H9 (cell line): ENCODE results near the gene TMEM272. TPM values are rescaled to one million over a fixed set of nuclear protein-coding genes. Genes with fewer than 3 reads are reported as not detected.
A peak's percentile ranks its signal among the peaks of the same experiment; 100 is the strongest.

Source experiments
- DNase-seq: peaks from one replicate; pipeline ENCODE4 v3.0.0-alpha.2; 2017
- H2AFZ ChIP-seq: one replicate; pipeline ENCODE4 v1.6.1; 2013; ENCODE audit warnings: mild to moderate bottlenecking, low read length, control low read depth, moderate library complexity
- H2AK5ac ChIP-seq: 2 replicates; pipeline ENCODE4 v1.6.1; 2013; ENCODE audit warnings: low read length, control low read depth, mixed read lengths; ENCODE audit not compliant: insufficient read length
- H2BK120ac ChIP-seq: one replicate; pipeline ENCODE4 v1.6.1; 2013; ENCODE audit warnings: low read depth, mild to moderate bottlenecking, low read length, control low read depth, inconsistent platforms; ENCODE audit not compliant: poor library complexity, severe bottlenecking
- H2BK12ac ChIP-seq: 2 replicates; pipeline ENCODE4 v1.6.1; 2013; ENCODE audit warnings: low read length, control low read depth, mixed read lengths, low read depth; ENCODE audit not compliant: insufficient read length
- H2BK15ac ChIP-seq: 2 replicates; pipeline ENCODE4 v1.6.1; 2013; ENCODE audit warnings: low read depth, low read length, control low read depth
- H2BK20ac ChIP-seq: one replicate; pipeline ENCODE4 v1.6.1; 2013; ENCODE audit warnings: low read depth, mild to moderate bottlenecking, low read length, control low read depth, inconsistent platforms; ENCODE audit not compliant: poor library complexity, severe bottlenecking
- H2BK5ac ChIP-seq: 2 replicates; pipeline ENCODE4 v1.6.1; 2013; ENCODE audit warnings: low read length, control low read depth, mixed read lengths; ENCODE audit not compliant: insufficient read length
- H3K14ac ChIP-seq: 2 replicates; pipeline ENCODE4 v1.6.1; 2013; ENCODE audit warnings: low read length, control low read depth; ENCODE audit not compliant: insufficient read depth
- H3K18ac ChIP-seq: 2 replicates; pipeline ENCODE4 v1.6.1; 2013; ENCODE audit warnings: low read depth, mild to moderate bottlenecking, mixed read lengths, low read length, control low read depth; ENCODE audit not compliant: insufficient read length
- H3K23ac ChIP-seq: 2 replicates; pipeline ENCODE4 v1.6.1; 2013; ENCODE audit warnings: low read length, control low read depth, mixed read lengths, low read depth; ENCODE audit not compliant: insufficient read length
- H3K23me2 ChIP-seq: 2 replicates; pipeline ENCODE4 v1.6.1; 2013; ENCODE audit warnings: low read depth, mild to moderate bottlenecking, mixed read lengths, low read length, control low read depth; ENCODE audit not compliant: insufficient read length, poor library complexity, severe bottlenecking
- H3K27ac ChIP-seq: 2 replicates; pipeline ENCODE4 v1.5.1; 2013; ENCODE audit warnings: low read length, control low read depth, mixed read lengths, low read depth; ENCODE audit not compliant: insufficient read length
- H3K27me3 ChIP-seq: 2 replicates; pipeline ENCODE4 v1.6.1; 2013; ENCODE audit warnings: low read length, control low read depth, inconsistent platforms; ENCODE audit not compliant: insufficient read depth
- H3K4ac ChIP-seq: 2 replicates; pipeline ENCODE4 v1.6.1; 2013; ENCODE audit warnings: low read depth, mild to moderate bottlenecking, control low read depth, inconsistent platforms, low read length, moderate library complexity
- H3K4me1 ChIP-seq: 2 replicates; pipeline ENCODE4 v1.6.1; 2013; ENCODE audit warnings: low read length, control low read depth, inconsistent platforms; ENCODE audit not compliant: insufficient read depth
- H3K4me2 ChIP-seq: 2 replicates; pipeline ENCODE4 v1.6.1; 2013; ENCODE audit warnings: low read length, control low read depth, mixed read lengths; ENCODE audit not compliant: insufficient read length, insufficient read depth
- H3K56ac ChIP-seq: 2 replicates; pipeline ENCODE4 v1.6.1; 2013; ENCODE audit warnings: low read depth, mild to moderate bottlenecking, mixed read lengths, low read length, control low read depth; ENCODE audit not compliant: insufficient read length
- H3K79me1 ChIP-seq: 2 replicates; pipeline ENCODE4 v1.6.1; 2013; ENCODE audit warnings: low read depth, mild to moderate bottlenecking, moderate library complexity, low read length, control low read depth, inconsistent platforms; ENCODE audit not compliant: insufficient read depth, poor library complexity, severe bottlenecking
- H3K79me2 ChIP-seq: 2 replicates; pipeline ENCODE4 v1.6.1; 2013; ENCODE audit warnings: low read length, control low read depth, inconsistent platforms; ENCODE audit not compliant: insufficient read depth
- H3K9ac ChIP-seq: 2 replicates; pipeline ENCODE4 v1.6.1; 2013; ENCODE audit warnings: low read length, control low read depth, mixed read lengths; ENCODE audit not compliant: insufficient read length; ENCODE audit errors: extremely low read depth
- H3K9me3 ChIP-seq: one replicate; pipeline ENCODE4 v1.6.1; 2013; ENCODE audit warnings: low read depth, low read length, inconsistent platforms; ENCODE audit not compliant: control insufficient read depth
- H3T11ph ChIP-seq: one replicate; pipeline ENCODE4 v1.6.1; 2013; ENCODE audit warnings: mild to moderate bottlenecking, low read length, control low read depth, inconsistent platforms
- H4K20me1 ChIP-seq: one replicate; pipeline ENCODE4 v1.6.1; 2013; ENCODE audit not compliant: control insufficient read depth, insufficient read length, insufficient read depth
- H4K5ac ChIP-seq: 2 replicates; pipeline ENCODE4 v1.6.1; 2013; ENCODE audit warnings: low read depth, mild to moderate bottlenecking, mixed read lengths, low read length, control low read depth; ENCODE audit not compliant: insufficient read length
- H4K8ac ChIP-seq: replicated peaks from 2 replicates; pipeline ENCODE4 v1.6.1; 2013; ENCODE audit warnings: low read length, control low read depth, mixed read lengths, low read depth; ENCODE audit not compliant: insufficient read length
- H4K91ac ChIP-seq: 2 replicates; pipeline ENCODE4 v1.6.1; 2013; ENCODE audit warnings: low read depth, mild to moderate bottlenecking, moderate library complexity, mixed read lengths, low read length, control low read depth; ENCODE audit not compliant: insufficient read length
- H3K27ac Mint-ChIP-seq, 3 experiments: 2 replicates in 2 of 3; 3 replicates in 1 of 3; pipeline ENCODE4 v1.8.0; 2020 to 2021; ENCODE audit warnings: mixed read lengths in 3 of 3, mild to moderate bottlenecking in 1 of 3, moderate library complexity in 1 of 3
- H3K27me3 Mint-ChIP-seq: 2 replicates; pipeline ENCODE4 v1.8.0; 2021; ENCODE audit warnings: low read depth, mild to moderate bottlenecking, moderate library complexity, mixed read lengths
- H3K36me3 Mint-ChIP-seq, 3 experiments: 2 replicates in 2 of 3; 3 replicates in 1 of 3; pipeline ENCODE4 v1.8.0; 2020 to 2021; ENCODE audit warnings: low read depth in 3 of 3, mixed read lengths in 3 of 3; ENCODE audit not compliant: insufficient read depth in 1 of 3
- H3K4me1 Mint-ChIP-seq, 2 experiments: 2 replicates each; pipeline ENCODE4 v1.8.0; 2020; ENCODE audit warnings: mixed read lengths in 2 of 2
- H3K4me3 Mint-ChIP-seq, 2 experiments: 2 replicates in 1 of 2; 3 replicates in 1 of 2; pipeline ENCODE4 v1.8.0; 2020 to 2021; ENCODE audit warnings: mild to moderate bottlenecking in 2 of 2, mixed read lengths in 2 of 2, moderate library complexity in 1 of 2
- H3K9me3 Mint-ChIP-seq, 2 experiments: 2 replicates in 1 of 2; 3 replicates in 1 of 2; pipeline ENCODE4 v1.8.0; 2020; ENCODE audit warnings: mild to moderate bottlenecking in 2 of 2, mixed read lengths in 2 of 2, moderate library complexity in 1 of 2
- CTCF ChIP-seq: fragments of 200-600 bp; sonication (generic); conservative IDR thresholded peaks from 3 replicates; pipeline ENCODE4 v1.8.0; 2021; ENCODE audit warnings: antibody characterized with exemption, mild to moderate bottlenecking
- WGBS: extraction: QIAGEN DNeasy Blood & Tissue Kit; methylation state at CpG from one replicate; pipeline ENCODE4 v1.1.7; 2013; ENCODE audit warnings: missing lambda C conversion rate, low lambda C conversion rate, mixed read lengths; ENCODE audit not compliant: insufficient read length; ENCODE audit errors: extremely low coverage; 5-methylcytosine and 5-hydroxymethylcytosine counted together
- total RNA-seq: library from RNA; stranded (reverse); gene quantifications from 2 replicates; pipeline ENCODE4 v1.2.1, GENCODE V29; 2021

TMEM272 gene
- total RNA-seq, 1 experiment from 2014 or later: not detected

GRCh38 chr13:51818781-51819511, 26.0 kb downstream of the TMEM272 start:
- no peak overlapping the region for H2BK5ac ChIP-seq
- H3K23ac ChIP-seq: no peak overlapping the region
- no peak overlapping the region for H3K27ac ChIP-seq
- H3K56ac ChIP-seq: no peak overlapping the region
- Mint-ChIP-seq H3K27ac (peak overlapping the region in 1 of 3 experiments; percentile 33; a peak in 1 of 7 replicates), H3K36me3 (no peaks in the 10 kb centered on the region), H3K9me3 (no peaks in the 10 kb centered on the region), H3K27me3 (peaks cover 2% of the 10 kb centered on the region), H3K4me3 (no peak overlapping the region; a peak in 2 of 5 replicates), H3K4me1 (peaks cover 37 to 40% of the 10 kb centered on the region in 2 experiments)
- H3K4me1 ChIP-seq: peaks cover 6% of the 10 kb centered on the region; the same call in 1 of the 2 replicates
- no peak overlapping the region for H2AK5ac ChIP-seq
- H2BK15ac ChIP-seq: no peak overlapping the region; the same call in 1 of the 2 replicates
- TF ChIP-seq CTCF: no peak
- no CpG with 5 or more reads among the region's 9 CpGs for WGBS
- peaks cover 2% of the 10 kb centered on the region; the same call in 1 of the 2 replicates for H3K27me3 ChIP-seq
- H4K8ac ChIP-seq: no peak overlapping the region
- H2AFZ ChIP-seq: no peak overlapping the region
- no peak overlapping the region for H4K91ac ChIP-seq
- no peak overlapping the region for H2BK20ac ChIP-seq
- no peak overlapping the region for H2BK12ac ChIP-seq
- no peak overlapping the region for H3T11ph ChIP-seq
- no peak overlapping the region for H4K5ac ChIP-seq
- peaks cover 4% of the 10 kb centered on the region for H3K23me2 ChIP-seq
- no peak overlapping the region for H3K9ac ChIP-seq
- H3K18ac ChIP-seq: peak overlapping the region; percentile 62
- no peaks in the 10 kb centered on the region for H3K79me2 ChIP-seq
- no peaks in the 10 kb centered on the region for H4K20me1 ChIP-seq
- peak overlapping the region; percentile 40; the same call in 1 of the 2 replicates for H3K14ac ChIP-seq
- H3K4ac ChIP-seq: no peak overlapping the region
- no peaks in the 10 kb centered on the region for H3K9me3 ChIP-seq
- no peak overlapping the region for H2BK120ac ChIP-seq
- no peak overlapping the region for H3K4me2 ChIP-seq
- H3K79me1 ChIP-seq: no peaks in the 10 kb centered on the region
- DNase-seq: no peak
